ENCODE measurements around the gene FANCB. TPM values are rescaled to one million over a fixed set of nuclear protein-coding genes. Genes with fewer than 3 reads are reported as not detected.

Gene FANCB
- total and polyA plus RNA-seq, 2 of the 8 experiments (the other 6 are each of a cell fraction or from before 2014, with no cell fraction given), result 1.9 to 13.8 TPM

- Histone ChIP-seq H4K5ac (ENCODE audit: insufficient read length, low read depth, low read length) (no peak overlapping the region), H3K4me1 (replicated peaks in 1 of 4; ENCODE audit: control insufficient read depth in 3 of 4, insufficient read depth in 4 of 4, low read length in 3 of 4) (no peaks in the 10 kb centered on the region), H3K14ac (ENCODE audit: insufficient read length) (no peak overlapping the region), H3K56ac (replicated peaks; ENCODE audit: insufficient read length, low read depth, low read length) (no peak overlapping the region), H3K4me3 (ENCODE audit: extremely low read depth in 1 of 4, insufficient read depth in 2 of 4, low read depth in 3 of 4, low read length in 4 of 4) (no peak overlapping the region), H3K4me2 (ENCODE audit: insufficient read depth in 1 of 2, low read depth in 2 of 2, low read length in 2 of 2) (no peak overlapping the region), H3K79me2 (ENCODE audit: control insufficient read depth in 1 of 2, insufficient read depth in 2 of 2, low read length in 2 of 2) (no peaks in the 10 kb centered on the region), H4K8ac (ENCODE audit: extremely low read depth, insufficient read depth, low read length) (no peak overlapping the region), H2BK12ac (ENCODE audit: low read depth, low read length) (no peak overlapping the region), H2AFZ (ENCODE audit: low read length) (no peak overlapping the region), H2BK15ac (ENCODE audit: low read length) (no peak overlapping the region), H2BK20ac (ENCODE audit: low read length) (no peak overlapping the region), H3K27ac (ENCODE audit: low read depth, low read length) (no peak overlapping the region), H2BK120ac (replicated peaks; ENCODE audit: low read depth, low read length) (no peak overlapping the region), H3K9me3 (ENCODE audit: insufficient read depth in 2 of 2, low read depth in 1 of 2, low read length in 1 of 2) (no peaks in the 10 kb centered on the region), H2BK5ac (ENCODE audit: low read depth, low read length) (no peak overlapping the region), H3K4ac (replicated peaks; ENCODE audit: insufficient read length, low read depth, low read length) (no peak overlapping the region), H2AK5ac (ENCODE audit: low read depth, low read length) (no peak overlapping the region), H3K9ac (replicated peaks in 1 of 4; ENCODE audit: extremely low read depth in 1 of 4, low read depth in 3 of 4, low read length in 3 of 4) (no peak overlapping the region), H3K18ac (ENCODE audit: extremely low read depth, low read length) (no peak overlapping the region), H3K27me3 (replicated peaks in 1 of 4; ENCODE audit: control insufficient read depth in 3 of 4, extremely low read depth in 1 of 4, insufficient read depth in 3 of 4, low read length in 3 of 4) (no peaks in the 10 kb centered on the region), H4K91ac (replicated peaks; ENCODE audit: insufficient read length, low read length) (no peak overlapping the region), H3K36me3 (ENCODE audit: control insufficient read depth in 2 of 4, insufficient read depth in 4 of 4, low read length in 3 of 4) (peaks cover 0 to 14% (median under 1%) of the 10 kb centered on the region in 4 experiments; a peak in 3 of 8 replicates), H3K23ac (ENCODE audit: insufficient read length) (no peak overlapping the region), H3K23me2 (ENCODE audit: low read depth, low read length) (no peaks in the 10 kb centered on the region), H4K20me1 (replicated peaks in 1 of 2; ENCODE audit: control insufficient read depth in 1 of 2, insufficient read depth in 2 of 2, low read length in 2 of 2) (no peaks in the 10 kb centered on the region), H3K79me1 (ENCODE audit: low read depth, low read length) (no peaks in the 10 kb centered on the region)
- POLR2A ChIA-PET (ENCODE audit: partially characterized antibody), result no interaction called here
- CTCF ChIA-PET (ENCODE audit: partially characterized antibody), result no interaction called here
- WGBS, 2 experiments (ENCODE audit: extremely low coverage in 1 of 2, insufficient coverage in 1 of 2, insufficient read length in 1 of 2, insufficient replicate concordance in 2 of 2, low coverage in 1 of 2, low lambda C conversion rate in 2 of 2, missing lambda C conversion rate in 1 of 2), result 83% methylated on average over 4 of the region's 4 CpGs; no CpG with 5 or more reads in 1 of the 2 experiments
- no peak for FAIRE-seq
- no peak for DNase-seq (ENCODE audit: low read depth in 1 of 2, low spot score in 2 of 2)
- no peak for TF ChIP-seq EP300 (IDR thresholded peaks at IDR 0.05; ENCODE audit: borderline replicate concordance in 1 of 2, low read depth in 2 of 2, low read length in 2 of 2)
- no peak for TF ChIP-seq CBX5 (IDR thresholded peaks at IDR 0.05; ENCODE audit: low read depth, low read length)
- TF ChIP-seq HDAC6 (IDR thresholded peaks at IDR 0.05; ENCODE audit: low read depth, low read length), result no peak
- no peak for TF ChIP-seq POU5F1 (IDR thresholded peaks at IDR 0.05; ENCODE audit: low read depth, low read length)
- no peak for TF ChIP-seq KDM4A (IDR thresholded peaks at IDR 0.05; ENCODE audit: low read depth, low read length, severe bottlenecking)
- TF ChIP-seq CEBPB (IDR thresholded peaks at IDR 0.05; ENCODE audit: low read depth, low read length), result no peak
- no peak for TF ChIP-seq BRCA1 (IDR thresholded peaks at IDR 0.05; ENCODE audit: low read depth, low read length)
- TF ChIP-seq KDM1A (IDR thresholded peaks at IDR 0.05; ENCODE audit: borderline replicate concordance, low read length), result no peak
- no peak for TF ChIP-seq EGR1 (IDR thresholded peaks at IDR 0.05; ENCODE audit: borderline replicate concordance, low read depth, low read length)
- no peak for TF ChIP-seq SP2 (IDR thresholded peaks at IDR 0.05; ENCODE audit: low read length)
- TF ChIP-seq ATF2 (IDR thresholded peaks at IDR 0.05; ENCODE audit: low read length), result no peak
- TF ChIP-seq EZH2 (IDR thresholded peaks at IDR 0.05; ENCODE audit: low read depth, low read length, severe bottlenecking), result no peak
- TF ChIP-seq SRF (IDR thresholded peaks at IDR 0.05; ENCODE audit: low read depth, low read length), result no peak
- TF ChIP-seq POLR2AphosphoS5 (IDR thresholded peaks at IDR 0.05; ENCODE audit: low read depth, low read length), result no peak
Observed at GRCh38 chrX:14843666-14844065, 29.2 kb downstream of the FANCB start.

All from H1 (cell line).